Ascending aorta (tissue), 2 donors: ENCODE data around the gene OR10G6. TPM values are rescaled to one million over a fixed set of nuclear protein-coding genes. Genes with fewer than 3 reads are reported as not detected.
"Not testable (repeated sequence)": the region's sequence is repeated elsewhere in the genome, so short reads cannot be mapped to it uniquely, and the experiment has no call there.

Source experiments
- DNase-seq, 2 donors: peaks; one replicate each; pipeline ENCODE4 v3.0.0-alpha.2; 2019; ENCODE audit warnings: low spot score in 2 of 2
- H3K27ac ChIP-seq, 2 donors: fragments of 200-600 bp; sonication (generic); one replicate each; pipeline ENCODE4 v1.5.1; 2016 to 2017; ENCODE audit warnings: mild to moderate bottlenecking in 1 of 2
- H3K27me3 ChIP-seq: fragments of 200-600 bp; sonication (generic); one replicate; pipeline ENCODE4 v1.5.1; 2017
- H3K36me3 ChIP-seq, 2 donors: fragments of 200-600 bp; sonication (generic); one replicate each; pipeline ENCODE4 v1.5.1; 2016
- H3K4me1 ChIP-seq, 2 donors: fragments of 200-600 bp; sonication (generic); one replicate each; pipeline ENCODE4 v1.5.1; 2016 to 2017; ENCODE audit warnings: mild to moderate bottlenecking in 1 of 2
- H3K4me3 ChIP-seq, 2 donors: fragments of 200-600 bp; sonication (generic); one replicate each; pipeline ENCODE4 v1.5.1; 2016 to 2017; ENCODE audit warnings: mild to moderate bottlenecking in 1 of 2
- H3K9me3 ChIP-seq, 2 donors: fragments of 200-600 bp; sonication (generic); one replicate each; pipeline ENCODE4 v1.5.1; 2016
- CTCF ChIP-seq, 3 experiments: fragments of 200-600 bp in 2 of 3; fragments of 450-650 bp in 1 of 3; sonication (generic) in 2 of 3; IDR thresholded peaks; one replicate each; pipeline ENCODE4 v1.5.1; 2016 to 2019; ENCODE audit warnings: antibody characterized with exemption in 3 of 3, mild to moderate bottlenecking in 1 of 3, moderate library complexity in 1 of 3
- intact Hi-C: fragments of 100-400 bp; cut with DNase I; formaldehyde crosslinking; loops from one replicate; pipeline ENCODE4 v1.15.1; 2023
- total RNA-seq: library from RNA; depleted of rRNA; stranded (reverse); fragments of >200 nt; gene quantifications from one replicate; pipeline ENCODE4 v1.1.0, GENCODE V29; 2016

Gene OR10G6
- total RNA-seq, 1 donor from 2014 or later: not detected

DNA sequence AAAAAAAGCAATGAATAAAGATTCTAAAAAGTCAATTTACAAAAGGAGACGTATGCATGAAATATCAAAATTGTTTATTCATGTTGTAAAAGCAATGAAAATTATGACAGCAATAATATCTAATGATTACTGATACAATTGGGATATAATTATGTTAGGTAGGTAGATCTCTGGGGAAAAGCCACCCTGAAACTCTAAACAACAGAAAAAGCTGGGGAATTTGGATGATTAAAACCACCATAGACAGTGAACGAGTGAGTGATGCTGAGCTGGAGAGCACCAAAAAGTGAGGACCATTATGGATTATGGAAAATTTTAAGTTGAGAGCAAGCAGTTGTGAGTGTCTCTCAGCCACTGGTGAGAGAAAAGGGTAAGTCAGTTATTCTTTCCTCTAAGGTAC is 31.5 kb upstream of the OR10G6 start, which contains the start of gene OR10G8:
TSS of gene OR10G8 (plus strand) at position 301 of the 400 bp plus-strand sequence. CDS start 2,825 bp downstream, outside the sequence.
- no peak for DNase-seq
- no peak for TF ChIP-seq CTCF (IDR thresholded peaks at IDR 0.05)
- H3K4me3 ChIP-seq: no peak within 1 kb of the TSS
- no peaks in the 10 kb centered on the region for H3K4me1 ChIP-seq
- no peaks in the 10 kb centered on the region for H3K36me3 ChIP-seq
- no peaks in the 10 kb centered on the region for H3K9me3 ChIP-seq
- no peak within 1 kb of the TSS for H3K27ac ChIP-seq
- H3K27me3 ChIP-seq: no peaks in the 10 kb centered on the region
- intact Hi-C loops: no loop called here

- intact Hi-C loops, H3K27me3 ChIP-seq, H3K27ac ChIP-seq, DNase-seq, H3K36me3 ChIP-seq, H3K4me3 ChIP-seq, H3K9me3 ChIP-seq, H3K4me1 ChIP-seq: not testable (repeated sequence)
Measured at GRCh38 chr11:124015837-124016236, 20.9 kb upstream of the OR10G6 start.

GRCh38 chr11:124012697-124013096 is 17.7 kb upstream of the OR10G6 start, which contains the start of gene OR10G4:
Gene OR10G4 (plus strand): TSS chr11:124012997. CDS start chr11:124015575, 2,578 bp downstream.
- H3K27ac ChIP-seq: no peak within 1 kb of the TSS
- TF ChIP-seq CTCF (IDR thresholded peaks at IDR 0.05): no peak
- intact Hi-C loops: no loop called here
- no peak within 1 kb of the TSS for H3K4me3 ChIP-seq
- H3K4me1 ChIP-seq: no peaks in the 10 kb centered on the region
- DNase-seq: no peak
- H3K27me3 ChIP-seq: no peaks in the 10 kb centered on the region
- no peaks in the 10 kb centered on the region for H3K36me3 ChIP-seq
- H3K9me3 ChIP-seq: no peaks in the 10 kb centered on the region

DNA sequence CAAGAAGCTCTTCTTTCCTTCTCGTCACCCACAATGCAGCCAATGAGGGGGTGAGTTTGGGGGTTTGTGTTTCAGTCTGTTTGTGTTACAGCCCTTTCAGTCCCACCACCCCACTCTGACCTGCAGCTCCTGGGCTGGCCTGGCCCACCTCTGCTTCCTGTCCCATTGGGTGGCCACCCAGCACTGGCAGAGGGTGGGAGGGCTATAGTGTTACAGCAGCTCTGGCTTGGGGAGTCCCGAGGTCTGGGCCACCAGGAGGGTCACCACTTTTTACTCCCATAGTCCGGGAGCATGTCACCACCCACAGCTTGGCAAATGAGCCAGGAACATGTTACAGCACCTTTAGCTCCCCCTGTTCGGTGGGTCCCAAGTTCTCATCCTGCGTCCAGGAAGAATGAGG is 15.7 kb downstream of the OR10G6 start:
- no peak for DNase-seq
- intact Hi-C loops: no loop called here

DNA sequence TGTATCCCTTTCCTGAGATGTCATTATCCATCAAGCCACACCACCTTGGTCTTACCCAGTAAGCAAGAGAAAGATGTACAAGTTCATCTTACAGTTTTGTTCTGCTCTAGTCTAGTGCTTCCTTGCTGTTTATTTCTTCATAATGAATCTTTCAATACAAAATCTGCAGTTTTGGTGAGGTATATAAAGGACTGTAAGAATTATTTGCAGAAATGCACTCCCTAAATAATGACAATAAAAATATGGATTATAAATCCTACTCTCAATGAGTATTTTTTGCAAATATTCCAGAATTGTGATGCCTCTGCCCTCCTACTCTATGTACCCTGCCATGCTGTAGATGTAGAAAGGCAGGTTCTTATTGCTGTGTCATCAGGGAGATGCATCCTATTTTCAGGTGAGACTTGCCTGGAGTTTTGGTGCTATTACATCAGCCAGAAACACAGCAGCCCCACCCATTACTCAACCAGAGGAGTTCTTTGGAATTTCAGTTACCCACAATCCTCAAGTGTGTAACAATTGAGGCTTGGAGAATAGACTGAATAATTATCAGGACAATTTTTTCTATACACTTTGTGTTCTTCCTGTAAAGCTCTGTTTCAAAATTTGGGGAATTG is 17.1 kb downstream of the OR10G6 start, which contains the start of gene OR10S1:
TSS of gene OR10S1 (minus strand) at position 51 of the 617 bp plus-strand sequence. CDS start 117 bp downstream, outside the sequence.
- no peaks in the 10 kb centered on the region for H3K9me3 ChIP-seq
- H3K27ac ChIP-seq: no peak within 1 kb of the TSS
- intact Hi-C loops: no loop called here
- no peaks in the 10 kb centered on the region for H3K27me3 ChIP-seq
- H3K4me1 ChIP-seq: no peaks in the 10 kb centered on the region
- no peaks in the 10 kb centered on the region for H3K36me3 ChIP-seq
- H3K4me3 ChIP-seq: no peak within 1 kb of the TSS
- no peak for TF ChIP-seq CTCF (IDR thresholded peaks at IDR 0.05)
- DNase-seq: no peak

More for the DNA sequence above, 15.7 kb downstream of the OR10G6 start:
- TF ChIP-seq CTCF (IDR thresholded peaks at IDR 0.05): no peak
- Histone ChIP-seq H3K4me1 (no peaks in the 10 kb centered on the region), H3K27me3 (no peaks in the 10 kb centered on the region), H3K36me3 (no peaks in the 10 kb centered on the region), H3K4me3 (no peak overlapping the region), H3K9me3 (no peaks in the 10 kb centered on the region), H3K27ac (no peak overlapping the region)

GRCh38 chr11:123976770-123977560 is 18.0 kb downstream of the OR10G6 start:
- Histone ChIP-seq H3K9me3 (no peaks in the 10 kb centered on the region), H3K4me1 (no peaks in the 10 kb centered on the region), H3K36me3 (no peaks in the 10 kb centered on the region), H3K4me3 (no peak overlapping the region), H3K27ac (no peak overlapping the region), H3K27me3 (no peaks in the 10 kb centered on the region)
- intact Hi-C loops: no loop called here
- no peak for DNase-seq
- TF ChIP-seq CTCF (IDR thresholded peaks at IDR 0.05): no peak
